Nephron (organoid): ENCODE results near the gene ERBB4.
A peak's percentile ranks its signal among the peaks of the same experiment; 100 is the strongest.

Experiments used
- H3K27ac Mint-ChIP-seq, 3 experiments: 2 replicates each; pipeline ENCODE4 v1.8.0; 2020; ENCODE audit warnings: mixed read lengths in 3 of 3, mild to moderate bottlenecking in 2 of 3, moderate library complexity in 1 of 3
- H3K27me3 Mint-ChIP-seq: 2 replicates; pipeline ENCODE4 v1.8.0; 2021; ENCODE audit warnings: low read depth, mild to moderate bottlenecking, moderate library complexity, mixed read lengths
- H3K36me3 Mint-ChIP-seq: 2 replicates; pipeline ENCODE4 v1.8.0; 2020; ENCODE audit warnings: low read depth, mixed read lengths
- H3K4me1 Mint-ChIP-seq: 2 replicates; pipeline ENCODE4 v1.8.0; 2020; ENCODE audit warnings: mixed read lengths
- H3K4me3 Mint-ChIP-seq, 3 experiments: 2 replicates each; pipeline ENCODE4 v1.8.0; 2020; ENCODE audit warnings: mild to moderate bottlenecking in 3 of 3, mixed read lengths in 3 of 3, moderate library complexity in 2 of 3
- H3K9me3 Mint-ChIP-seq: 2 replicates; pipeline ENCODE4 v1.8.0; 2020; ENCODE audit warnings: mixed read lengths
- CTCF ChIP-seq, 3 experiments: fragments of 200-600 bp; sonication (generic); IDR thresholded peaks; one replicate each; pipeline ENCODE4 v1.5.0; 2021; ENCODE audit warnings: antibody characterized with exemption in 3 of 3; ENCODE audit not compliant: unreplicated experiment in 3 of 3

The ERBB4 gene

GRCh38 chr2:212354382-212354781 lies 184.2 kb downstream of the ERBB4 start:
- Mint-ChIP-seq H3K36me3 (peaks cover 3% of the 10 kb centered on the region), H3K4me3 (peak overlapping the region in 1 of 3 experiments; percentile 7), H3K27ac (peak overlapping the region; percentile 31 to 52 (median 45)), H3K27me3 (no peaks in the 10 kb centered on the region), H3K9me3 (no peaks in the 10 kb centered on the region), H3K4me1 (no peaks in the 10 kb centered on the region)
- no peak for TF ChIP-seq CTCF (IDR thresholded peaks at IDR 0.05; ENCODE audit: unreplicated experiment in 3 of 3)

- Mint-ChIP-seq H3K36me3 (peaks cover 3% of the 10 kb centered on the region), H3K4me3 (no peak overlapping the region), H3K27me3 (no peaks in the 10 kb centered on the region), H3K9me3 (no peaks in the 10 kb centered on the region), H3K4me1 (no peaks in the 10 kb centered on the region), H3K27ac (no peak overlapping the region)
- no peak for TF ChIP-seq CTCF (IDR thresholded peaks at IDR 0.05; ENCODE audit: unreplicated experiment in 3 of 3)
Observed at GRCh38 chr2:212348501-212348900, 190.1 kb downstream of the ERBB4 start.

GRCh38 chr2:212346865-212347264 lies 191.7 kb downstream of the ERBB4 start:
- Mint-ChIP-seq H3K36me3 (peaks cover 12% of the 10 kb centered on the region), H3K4me1 (no peaks in the 10 kb centered on the region), H3K9me3 (no peaks in the 10 kb centered on the region), H3K27ac (no peak overlapping the region), H3K27me3 (no peaks in the 10 kb centered on the region), H3K4me3 (no peak overlapping the region)
- no peak for TF ChIP-seq CTCF (IDR thresholded peaks at IDR 0.05; ENCODE audit: unreplicated experiment in 3 of 3)

- no peaks in the 10 kb centered on the region for H3K4me1 Mint-ChIP-seq
- TF ChIP-seq CTCF (IDR thresholded peaks at IDR 0.05; ENCODE audit: unreplicated experiment in 3 of 3), result no peak
- H3K36me3 Mint-ChIP-seq, result peaks cover 10% of the 10 kb centered on the region
- H3K4me3 Mint-ChIP-seq, result no peak overlapping the region
- no peaks in the 10 kb centered on the region for H3K27me3 Mint-ChIP-seq
- H3K9me3 Mint-ChIP-seq, result no peaks in the 10 kb centered on the region
- H3K27ac Mint-ChIP-seq, result no peak overlapping the region
Observed at GRCh38 chr2:212345966-212346365, 192.6 kb downstream of the ERBB4 start.

GRCh38 chr2:212344131-212344530 lies 194.5 kb downstream of the ERBB4 start:
- peaks cover under 1% of the 10 kb centered on the region for H3K4me1 Mint-ChIP-seq
- H3K4me3 Mint-ChIP-seq, result no peak overlapping the region
- peaks cover 14% of the 10 kb centered on the region for H3K36me3 Mint-ChIP-seq
- no peaks in the 10 kb centered on the region for H3K27me3 Mint-ChIP-seq
- H3K27ac Mint-ChIP-seq, result no peak overlapping the region
- no peak for TF ChIP-seq CTCF (IDR thresholded peaks at IDR 0.05; ENCODE audit: unreplicated experiment in 3 of 3)
- no peaks in the 10 kb centered on the region for H3K9me3 Mint-ChIP-seq

- no peak for TF ChIP-seq CTCF (IDR thresholded peaks at IDR 0.05; ENCODE audit: unreplicated experiment in 3 of 3)
- H3K9me3 Mint-ChIP-seq, result no peaks in the 10 kb centered on the region
- no peak overlapping the region for H3K4me3 Mint-ChIP-seq
- H3K27me3 Mint-ChIP-seq, result no peaks in the 10 kb centered on the region
- peaks cover 3% of the 10 kb centered on the region for H3K4me1 Mint-ChIP-seq
- H3K36me3 Mint-ChIP-seq, result peaks cover 14% of the 10 kb centered on the region
- H3K27ac Mint-ChIP-seq, result peak overlapping the region in 1 of 3 experiments; percentile 28
Observed at GRCh38 chr2:212343167-212343566, 195.4 kb downstream of the ERBB4 start.
